HepG2 (cell line): Measurements from ENCODE around the gene ADAM10. TPM values are rescaled to one million over a fixed set of nuclear protein-coding genes. Genes with fewer than 3 reads are reported as not detected.

Source experiments
- ATF4 ChIP-seq, 2 experiments: fragments of 450-650 bp in 1 of 2; sonication (generic) in 1 of 2; formaldehyde crosslinking; IDR thresholded peaks; 2 replicates each; pipeline versions ENCODE4 v1.5.0 to v1.8.0; 2020 to 2022; ENCODE audit warnings: mild to moderate bottlenecking in 1 of 2, missing genetic modification reagents in 1 of 2
- BHLHE40 ChIP-seq: IDR thresholded peaks from 2 replicates; pipeline ENCODE4 v1.6.1; 2011; ENCODE audit warnings: low read length, improper control_type of control experiment
- CENPT ChIP-seq: sonication (generic); formaldehyde crosslinking; IDR thresholded peaks from 2 replicates; pipeline ENCODE4 v1.8.0; 2022; ENCODE audit warnings: low read depth, mild to moderate bottlenecking, moderate library complexity, missing genetic modification reagents
- PATZ1 ChIP-seq: sonication (generic); formaldehyde crosslinking; IDR thresholded peaks from 2 replicates; pipeline ENCODE4 v1.4.0; 2020; ENCODE audit warnings: missing genetic modification reagents
- SIN3B ChIP-seq: fragments of 150-350 bp; IDR thresholded peaks from 2 replicates; pipeline ENCODE4 v1.6.1; 2014; ENCODE audit warnings: low read length
- TAF1 ChIP-seq: sonication (generic); formaldehyde crosslinking; IDR thresholded peaks from 2 replicates; pipeline ENCODE4 v1.4.0; 2020; ENCODE audit warnings: missing genetic modification reagents
- TBX2 ChIP-seq: sonication (generic); formaldehyde crosslinking; IDR thresholded peaks from 2 replicates; pipeline ENCODE4 v1.5.0; 2020; ENCODE audit warnings: missing genetic modification reagents, mild to moderate bottlenecking, borderline replicate concordance
- TEAD3 ChIP-seq: optimal IDR thresholded peaks from 2 replicates; pipeline ENCODE3; 2016; ENCODE audit warnings: borderline replicate concordance
- THYN1 ChIP-seq: sonication (generic); formaldehyde crosslinking; IDR thresholded peaks from 2 replicates; pipeline ENCODE4 v1.8.1; 2023; ENCODE audit warnings: low read depth, mild to moderate bottlenecking, moderate library complexity, missing genetic modification reagents, borderline replicate concordance
- ZBTB1 ChIP-seq: sonication (generic); formaldehyde crosslinking; IDR thresholded peaks from 2 replicates; pipeline ENCODE4 v1.4.0; 2020; ENCODE audit warnings: missing genetic modification reagents, borderline replicate concordance
- ZNF260 ChIP-seq: sonication (generic); formaldehyde crosslinking; IDR thresholded peaks from 2 replicates; pipeline ENCODE4 v1.4.0; 2020; ENCODE audit warnings: missing genetic modification reagents, low read depth, mild to moderate bottlenecking, borderline replicate concordance
- ZNF331 ChIP-seq: sonication (generic); formaldehyde crosslinking; IDR thresholded peaks from 2 replicates; pipeline ENCODE4 v1.4.0; 2020; ENCODE audit warnings: missing genetic modification reagents
- ZNF335 ChIP-seq: sonication (generic); formaldehyde crosslinking; IDR thresholded peaks from 2 replicates; pipeline ENCODE4 v1.4.0; 2020; ENCODE audit warnings: missing genetic modification reagents
- ZNF569 ChIP-seq: sonication (generic); formaldehyde crosslinking; IDR thresholded peaks from 2 replicates; pipeline ENCODE4 v1.5.0; 2020; ENCODE audit warnings: mild to moderate bottlenecking, missing genetic modification reagents, moderate library complexity, borderline replicate concordance
- ZNF605 ChIP-seq: sonication (generic); formaldehyde crosslinking; IDR thresholded peaks from 2 replicates; pipeline ENCODE4 v1.8.0; 2022; ENCODE audit warnings: mild to moderate bottlenecking, missing genetic modification reagents
- ZNF709 ChIP-seq: sonication (generic); formaldehyde crosslinking; IDR thresholded peaks from 2 replicates; pipeline ENCODE4 v1.5.0; 2020; ENCODE audit warnings: mild to moderate bottlenecking, missing genetic modification reagents
- ZNF749 ChIP-seq: sonication (generic); formaldehyde crosslinking; IDR thresholded peaks from 2 replicates; pipeline ENCODE4 v1.8.0; 2022; ENCODE audit warnings: mild to moderate bottlenecking, missing genetic modification reagents, moderate library complexity, borderline replicate concordance
- ZNF761 ChIP-seq: sonication (generic); formaldehyde crosslinking; conservative IDR thresholded peaks from 2 replicates; pipeline ENCODE4 v1.4.0; 2020; ENCODE audit warnings: mild to moderate bottlenecking, missing genetic modification reagents
- ZNF850 ChIP-seq: sonication (generic); formaldehyde crosslinking; conservative IDR thresholded peaks from 2 replicates; pipeline ENCODE4 v1.9.0; 2021; ENCODE audit warnings: mild to moderate bottlenecking, missing genetic modification reagents
- polyA plus RNA-seq, 8 experiments: library from polyadenylated mRNA; depleted of rRNA in 3 of 8; stranded (reverse) in 7 of 8; unstranded in 1 of 8; fragments of >200 nt; fragmentation: Illumina TruSeq in 4 of 8; extraction: Trizol in 4 of 8; gene quantifications; 2 replicates each; pipeline versions ENCODE4 v1.2.1 to v1.2.3, GENCODE V29; 2011 to 2016; ENCODE audit warnings: low read depth in 4 of 8, missing spikeins in 1 of 8, mixed read lengths in 1 of 8; ENCODE audit not compliant: insufficient read depth in 1 of 8
- total RNA-seq, 5 experiments: library from RNA; depleted of rRNA; stranded (reverse); fragments of >200 nt; fragmentation: Illumina TruSeq; extraction: Trizol; gene quantifications; 2 replicates each; pipeline ENCODE4 v1.2.3, GENCODE V29; 2016; ENCODE audit warnings: low read depth in 1 of 5
- TF ChIP-seq, protein P1 (sequence below): sonication (generic); formaldehyde crosslinking; conservative IDR thresholded peaks from 2 replicates; pipeline ENCODE4 v1.8.0; 2022; ENCODE audit warnings: low read depth, missing genetic modification reagents
- TF ChIP-seq, protein P2 (sequence below): sonication (generic); formaldehyde crosslinking; IDR thresholded peaks from 2 replicates; pipeline ENCODE4 v1.4.0; 2020; ENCODE audit warnings: missing genetic modification reagents, borderline replicate concordance

ADAM10 gene
- total and polyA plus RNA-seq, 2 of the 13 experiments (the other 11 are each of a cell fraction or from before 2014, with no cell fraction given) = 92.7 to 125 TPM

- TF ChIP-seq PATZ1 (CRISPR knock-in tag) (peak; percentile 63), ZNF761 (peak; percentile 87), ZNF331 (CRISPR knock-in tag) (peak; percentile 71; the same call in 1 of the 2 replicates), ZNF605 (CRISPR knock-in tag) (peak; percentile 83), THYN1 (no peak), ZNF335 (CRISPR knock-in tag) (peak; percentile 82; the same call in 1 of the 2 replicates), SIN3B (no peak), ZNF709 (CRISPR knock-in tag) (peak; percentile 97), ATF4 (CRISPR knock-in tag; IDR thresholded peaks at IDR 0.05) (peak in 1 of 2 experiments; percentile 77; a peak in 2 of 4 replicates), ZNF749 (no peak), ZNF260 (CRISPR knock-in tag) (no peak), CENPT (CRISPR knock-in tag) (no peak), TAF1 (CRISPR knock-in tag) (peak; percentile 97), BHLHE40 (peak; percentile 62; the same call in 1 of the 2 replicates), TBX2 (CRISPR knock-in tag) (peak; percentile 83), ZNF569 (CRISPR knock-in tag) (0 out of 2 replicates have a peak, but pooled peaks have one; percentile 26), ZBTB1 (CRISPR knock-in tag) (no peak), TEAD3 (CRISPR knock-in tag) (peak; percentile 1), ZNF850 (CRISPR knock-in tag) (no peak)
- TF ChIP-seq, protein P1, sequence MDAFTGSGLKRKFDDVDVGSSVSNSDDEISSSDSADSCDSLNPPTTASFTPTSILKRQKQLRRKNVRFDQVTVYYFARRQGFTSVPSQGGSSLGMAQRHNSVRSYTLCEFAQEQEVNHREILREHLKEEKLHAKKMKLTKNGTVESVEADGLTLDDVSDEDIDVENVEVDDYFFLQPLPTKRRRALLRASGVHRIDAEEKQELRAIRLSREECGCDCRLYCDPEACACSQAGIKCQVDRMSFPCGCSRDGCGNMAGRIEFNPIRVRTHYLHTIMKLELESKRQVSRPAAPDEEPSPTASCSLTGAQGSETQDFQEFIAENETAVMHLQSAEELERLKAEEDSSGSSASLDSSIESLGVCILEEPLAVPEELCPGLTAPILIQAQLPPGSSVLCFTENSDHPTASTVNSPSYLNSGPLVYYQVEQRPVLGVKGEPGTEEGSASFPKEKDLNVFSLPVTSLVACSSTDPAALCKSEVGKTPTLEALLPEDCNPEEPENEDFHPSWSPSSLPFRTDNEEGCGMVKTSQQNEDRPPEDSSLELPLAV (CRISPR knock-in tag) = no peak
- TF ChIP-seq, protein P2, sequence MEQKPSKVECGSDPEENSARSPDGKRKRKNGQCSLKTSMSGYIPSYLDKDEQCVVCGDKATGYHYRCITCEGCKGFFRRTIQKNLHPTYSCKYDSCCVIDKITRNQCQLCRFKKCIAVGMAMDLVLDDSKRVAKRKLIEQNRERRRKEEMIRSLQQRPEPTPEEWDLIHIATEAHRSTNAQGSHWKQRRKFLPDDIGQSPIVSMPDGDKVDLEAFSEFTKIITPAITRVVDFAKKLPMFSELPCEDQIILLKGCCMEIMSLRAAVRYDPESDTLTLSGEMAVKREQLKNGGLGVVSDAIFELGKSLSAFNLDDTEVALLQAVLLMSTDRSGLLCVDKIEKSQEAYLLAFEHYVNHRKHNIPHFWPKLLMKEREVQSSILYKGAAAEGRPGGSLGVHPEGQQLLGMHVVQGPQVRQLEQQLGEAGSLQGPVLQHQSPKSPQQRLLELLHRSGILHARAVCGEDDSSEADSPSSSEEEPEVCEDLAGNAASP (CRISPR knock-in tag) = 0 out of 2 replicates have a peak, but pooled peaks have one; percentile 4
Measured at GRCh38 chr15:58770857-58771620, 21.5 kb upstream of the ADAM10 start, which contains the start of gene MINDY2 (continued).
